Urinary bladder (tissue), 4 donors: ENCODE measurements around the gene CSAD. TPM values are rescaled to one million over a fixed set of nuclear protein-coding genes. Genes with fewer than 3 reads are reported as not detected.

Experiments
- DNase-seq: peaks from one replicate; pipeline ENCODE4 v3.0.0-alpha.2; 2015; ENCODE audit errors: extremely low spot score
- H3K27ac ChIP-seq: one replicate; pipeline ENCODE4 v1.5.1; 2013; ENCODE audit warnings: low read depth, mild to moderate bottlenecking, moderate library complexity
- H3K36me3 ChIP-seq: one replicate; pipeline ENCODE4 v1.6.1; 2013; ENCODE audit warnings: mild to moderate bottlenecking, moderate library complexity; ENCODE audit not compliant: insufficient read depth
- H3K4me1 ChIP-seq: one replicate; pipeline ENCODE4 v1.6.1; 2013; ENCODE audit warnings: mild to moderate bottlenecking, moderate library complexity; ENCODE audit not compliant: insufficient read depth
- H3K4me3 ChIP-seq: one replicate; pipeline ENCODE4 v1.5.1; 2013; ENCODE audit warnings: low read depth, low read length
- WGBS: extraction: QIAGEN DNeasy Blood & Tissue Kit; methylation state at CpG from one replicate; pipeline ENCODE4 v1.1.7; 2013; 5-methylcytosine and 5-hydroxymethylcytosine counted together
- polyA plus RNA-seq: library from polyadenylated mRNA; stranded (reverse); fragments of 200-250 nt; gene quantifications from one replicate; pipeline ENCODE4 v1.2.3, GENCODE V29; 2013
- total RNA-seq: library from RNA; depleted of rRNA; stranded (reverse); fragments of >200 nt; gene quantifications from one replicate; pipeline ENCODE4 v1.2.3, GENCODE V29; 2014
- donor health status: healthy with polysubstance abuse.
- donor health status: healthy.

CSAD gene
- total and polyA plus RNA-seq, 2 donors = 19.1 to 36.9 TPM

- no peaks in the 10 kb centered on the region for H3K4me1 ChIP-seq
- DNase-seq = no peak
- no peak overlapping the region for H3K4me3 ChIP-seq
- H3K36me3 ChIP-seq = no peaks in the 10 kb centered on the region
- WGBS = 85% methylated on average over 6 of the region's 6 CpGs
- H3K27ac ChIP-seq = no peak overlapping the region
Measured at GRCh38 chr12:53151039-53151438, 29.7 kb downstream of the CSAD start.

- Histone ChIP-seq H3K27ac (no peak overlapping the region), H3K4me3 (no peak overlapping the region), H3K4me1 (no peaks in the 10 kb centered on the region), H3K36me3 (no peaks in the 10 kb centered on the region)
- 92% methylated on average over 15 of the region's 15 CpGs for WGBS
- DNase-seq = no peak
Measured at GRCh38 chr12:53147653-53148052, 33.1 kb downstream of the CSAD start.

GRCh38 chr12:53147181-53147580, 33.5 kb downstream of the CSAD start:
- Histone ChIP-seq H3K27ac (no peak overlapping the region), H3K4me3 (no peak overlapping the region), H3K36me3 (no peaks in the 10 kb centered on the region), H3K4me1 (no peaks in the 10 kb centered on the region)
- DNase-seq = no peak
- WGBS = 91% methylated on average over 5 of the region's 5 CpGs

- no peak for DNase-seq
- Histone ChIP-seq H3K4me1 (no peaks in the 10 kb centered on the region), H3K36me3 (no peaks in the 10 kb centered on the region), H3K4me3 (no peak overlapping the region), H3K27ac (no peak overlapping the region)
- WGBS = 90% methylated on average over 5 of the region's 5 CpGs
Measured at GRCh38 chr12:53145383-53146260, 35.1 kb downstream of the CSAD start.

GRCh38 chr12:53143355-53143754, 37.4 kb downstream of the CSAD start:
- WGBS = 66% methylated on average over 4 of the region's 4 CpGs
- Histone ChIP-seq H3K36me3 (no peaks in the 10 kb centered on the region), H3K4me3 (no peak overlapping the region), H3K4me1 (no peaks in the 10 kb centered on the region), H3K27ac (no peak overlapping the region)
- DNase-seq = no peak

GRCh38 chr12:53133722-53134121, 47.0 kb downstream of the CSAD start:
- Histone ChIP-seq H3K27ac (no peak overlapping the region), H3K4me3 (no peak overlapping the region), H3K36me3 (no peaks in the 10 kb centered on the region), H3K4me1 (no peaks in the 10 kb centered on the region)
- WGBS = 93% methylated on average over 3 of the region's 3 CpGs
- no peak for DNase-seq

- H3K4me1 ChIP-seq = no peaks in the 10 kb centered on the region
- no peaks in the 10 kb centered on the region for H3K36me3 ChIP-seq
- WGBS = 84% methylated on average over 2 of the region's 2 CpGs
- H3K27ac ChIP-seq = no peak overlapping the region
- H3K4me3 ChIP-seq = no peak overlapping the region
- no peak for DNase-seq
Measured at GRCh38 chr12:53131844-53132243, 48.9 kb downstream of the CSAD start.

- Histone ChIP-seq H3K36me3 (no peaks in the 10 kb centered on the region), H3K4me1 (no peaks in the 10 kb centered on the region), H3K27ac (no peak overlapping the region), H3K4me3 (no peak overlapping the region)
- DNase-seq = no peak
- WGBS = 75% methylated on average over 10 of the region's 10 CpGs
Measured at GRCh38 chr12:53128780-53129569, 51.8 kb downstream of the CSAD start.

- Histone ChIP-seq H3K36me3 (no peaks in the 10 kb centered on the region), H3K4me3 (no peak overlapping the region), H3K27ac (no peak overlapping the region), H3K4me1 (no peaks in the 10 kb centered on the region)
- no peak for DNase-seq
- 87% methylated on average over 1 of the region's 1 CpG for WGBS
Measured at GRCh38 chr12:53127169-53127568, 53.6 kb downstream of the CSAD start.

GRCh38 chr12:53124352-53124723, 56.4 kb downstream of the CSAD start:
- no peak for DNase-seq
- no peaks in the 10 kb centered on the region for H3K36me3 ChIP-seq
- H3K4me3 ChIP-seq = no peak overlapping the region
- H3K27ac ChIP-seq = no peak overlapping the region
- H3K4me1 ChIP-seq = no peaks in the 10 kb centered on the region

GRCh38 chr12:53123578-53124351, 57.0 kb downstream of the CSAD start:
- Histone ChIP-seq H3K27ac (no peak overlapping the region), H3K4me3 (no peak overlapping the region), H3K36me3 (no peaks in the 10 kb centered on the region), H3K4me1 (no peaks in the 10 kb centered on the region)
- DNase-seq = no peak
- 93% methylated on average over 16 of the region's 16 CpGs for WGBS

GRCh38 chr12:53122961-53123468, 57.7 kb downstream of the CSAD start:
- DNase-seq = no peak
- Histone ChIP-seq H3K4me1 (no peaks in the 10 kb centered on the region), H3K27ac (no peak overlapping the region), H3K36me3 (no peaks in the 10 kb centered on the region), H3K4me3 (no peak overlapping the region)
- 89% methylated on average over 10 of the region's 10 CpGs for WGBS

- H3K4me3 ChIP-seq = no peak overlapping the region
- no peaks in the 10 kb centered on the region for H3K4me1 ChIP-seq
- H3K27ac ChIP-seq = no peak overlapping the region
- H3K36me3 ChIP-seq = no peaks in the 10 kb centered on the region
- WGBS = 77% methylated on average over 12 of the region's 12 CpGs
- no peak for DNase-seq
Measured at GRCh38 chr12:53120685-53121525, 59.8 kb downstream of the CSAD start.
